Left lung (tissue), 10 donors: ENCODE data around the gene FYN. TPM values are rescaled to one million over a fixed set of nuclear protein-coding genes. Genes with fewer than 3 reads are reported as not detected.

ENCODE experiments used
- ATAC-seq: fragments of 200-7000 bp; cut with Tn5 transposase; one replicate; pipeline ENCODE4 v1.9.1; 2020; ENCODE audit warnings: moderate library complexity
- DNase-seq, 4 donors: peaks; one replicate each; pipeline ENCODE4 v3.0.0-alpha.2; 2013 to 2020
- H3K27ac ChIP-seq, 2 donors: fragments of 200-600 bp; sonication (generic) in 1 of 2; one replicate each; pipeline versions ENCODE4 v1.5.0 to v1.8.0; 2020 to 2021
- H3K27me3 ChIP-seq, 2 donors: fragments of 200-600 bp; sonication (generic) in 1 of 2; one replicate each; pipeline versions ENCODE4 v1.5.0 to v1.8.0; 2020 to 2021
- H3K36me3 ChIP-seq, 2 donors: fragments of 200-600 bp; sonication (generic) in 1 of 2; one replicate each; pipeline versions ENCODE4 v1.5.0 to v1.8.0; 2020 to 2021
- H3K4me1 ChIP-seq, 2 donors: fragments of 200-600 bp; one replicate each; pipeline ENCODE4 v1.8.0; 2021
- H3K4me3 ChIP-seq, 2 donors: fragments of 200-600 bp; sonication (generic) in 1 of 2; one replicate each; pipeline versions ENCODE4 v1.5.0 to v1.8.0; 2020 to 2021; ENCODE audit warnings: mild to moderate bottlenecking in 1 of 2
- H3K9me3 ChIP-seq, 2 donors: fragments of 200-600 bp; sonication (generic) in 1 of 2; one replicate each; pipeline versions ENCODE4 v1.5.0 to v1.8.0; 2020 to 2021
- CTCF ChIP-seq, 2 donors: fragments of 200-600 bp; sonication (generic) in 1 of 2; IDR thresholded peaks; one replicate each; pipeline versions ENCODE4 v1.5.0 to v1.8.0; 2021; ENCODE audit warnings: antibody characterized with exemption in 2 of 2
- intact Hi-C, 2 donors: fragments of 100-400 bp; cut with DNase I; formaldehyde crosslinking; loops; one replicate each; pipeline versions ENCODE4 v1.11.2 to v1.14.2; 2022
- polyA plus RNA-seq, 6 donors: library from polyadenylated mRNA; unstranded; fragments of 120-200 nt; gene quantifications; one replicate each; pipeline ENCODE4 v1.2.1, GENCODE V29; 2013; ENCODE audit not compliant: insufficient read length in 6 of 6
- total RNA-seq, 2 donors: library from RNA; stranded (reverse); fragmentation: NEBNext Ultra II Directional; extraction: Animal tissue kit (Norgen Biotek cat#: 25700); gene quantifications; one replicate each; pipeline ENCODE4 v1.2.1, GENCODE V29; 2021
- donor health status: DM: no; HTN: yes; CAD: no.
- donor health status: DM: no; HTN: no; CAD: no.

The FYN gene
- total and polyA plus RNA-seq, 8 donors: 58.8 to 165 (median 144) TPM

GRCh38 chr6:111866857-111867256 lies 6.4 kb downstream of the FYN start:
- Histone ChIP-seq H3K27me3 (peaks cover 0 to 11% of the 10 kb centered on the region in 2 donors), H3K4me3 (no peak overlapping the region), H3K4me1 (peaks cover 0 to 25% of the 10 kb centered on the region in 2 donors), H3K9me3 (no peaks in the 10 kb centered on the region), H3K27ac (no peak overlapping the region), H3K36me3 (no peaks in the 10 kb centered on the region)
- no peak for TF ChIP-seq CTCF (IDR thresholded peaks at IDR 0.05)
- ATAC-seq: no peak
- no peak for DNase-seq
- intact Hi-C loops: no loop called here

- Histone ChIP-seq H3K9me3 (no peaks in the 10 kb centered on the region), H3K4me3 (no peak overlapping the region), H3K36me3 (no peaks in the 10 kb centered on the region), H3K4me1 (peaks cover 0 to 19% of the 10 kb centered on the region in 2 donors), H3K27me3 (peaks cover 0 to 3% of the 10 kb centered on the region in 2 donors), H3K27ac (no peak overlapping the region)
- ATAC-seq (no peak), DNase-seq (no peak)
- no peak for TF ChIP-seq CTCF (IDR thresholded peaks at IDR 0.05)
- intact Hi-C loops: no loop called here
These were observed 7.2 kb downstream of the FYN start for GRCh38 chr6:111865909-111866546.

GRCh38 chr6:111865049-111865585 lies 8.1 kb downstream of the FYN start:
- Histone ChIP-seq H3K4me3 (no peak overlapping the region), H3K9me3 (no peaks in the 10 kb centered on the region), H3K27ac (no peak overlapping the region), H3K36me3 (no peaks in the 10 kb centered on the region), H3K4me1 (peaks cover 0 to 19% of the 10 kb centered on the region in 2 donors), H3K27me3 (no peaks in the 10 kb centered on the region)
- DNase-seq (no peak), ATAC-seq (no peak)
- TF ChIP-seq CTCF (IDR thresholded peaks at IDR 0.05): no peak
- intact Hi-C loops: no loop called here

GRCh38 chr6:111864138-111865048 lies 8.9 kb downstream of the FYN start:
- intact Hi-C loops: no loop called here
- ATAC-seq (no peak), DNase-seq (no peak)
- no peak for TF ChIP-seq CTCF (IDR thresholded peaks at IDR 0.05)
- Histone ChIP-seq H3K9me3 (no peaks in the 10 kb centered on the region), H3K36me3 (no peaks in the 10 kb centered on the region), H3K4me1 (peaks cover 0 to 19% of the 10 kb centered on the region in 2 donors), H3K4me3 (no peak overlapping the region), H3K27me3 (no peaks in the 10 kb centered on the region), H3K27ac (no peak overlapping the region)

- intact Hi-C loops: no loop called here
- Histone ChIP-seq H3K4me1 (peaks cover 0 to 7% of the 10 kb centered on the region in 2 donors), H3K9me3 (no peaks in the 10 kb centered on the region), H3K4me3 (no peak overlapping the region), H3K27me3 (no peaks in the 10 kb centered on the region), H3K36me3 (no peaks in the 10 kb centered on the region), H3K27ac (no peak overlapping the region)
- TF ChIP-seq CTCF (IDR thresholded peaks at IDR 0.05): no peak
- ATAC-seq (no peak), DNase-seq (no peak)
These were observed 10.5 kb downstream of the FYN start for GRCh38 chr6:111862741-111863140.
